IPS-20b (cell line): ENCODE results near the gene FCRL2.

Source experiments
- H3K27ac ChIP-seq: one replicate; pipeline ENCODE4 v1.5.1; 2013; ENCODE audit warnings: low read length
- H3K27me3 ChIP-seq: 2 replicates; pipeline ENCODE4 v1.6.1; 2013; ENCODE audit warnings: mild to moderate bottlenecking, low read length, inconsistent platforms; ENCODE audit not compliant: insufficient read depth
- H3K36me3 ChIP-seq: 2 replicates; pipeline ENCODE4 v1.6.1; 2013; ENCODE audit warnings: low read depth, mild to moderate bottlenecking, inconsistent platforms, low read length, moderate library complexity; ENCODE audit not compliant: insufficient read depth
- H3K4me1 ChIP-seq: 2 replicates; pipeline ENCODE4 v1.6.1; 2013; ENCODE audit warnings: mild to moderate bottlenecking, control low read depth, inconsistent platforms, low read length, moderate library complexity; ENCODE audit not compliant: insufficient read depth
- H3K4me3 ChIP-seq: 2 replicates; pipeline ENCODE4 v1.5.1; 2013; ENCODE audit warnings: mild to moderate bottlenecking, low read length, inconsistent platforms
- H3K9ac ChIP-seq: 2 replicates; pipeline ENCODE4 v1.6.1; 2013; ENCODE audit warnings: low read depth, mild to moderate bottlenecking, inconsistent platforms, low read length, moderate library complexity
- H3K9me3 ChIP-seq: 2 replicates; pipeline ENCODE4 v1.6.1; 2013; ENCODE audit warnings: mild to moderate bottlenecking, low read depth, low read length, inconsistent platforms; ENCODE audit not compliant: insufficient read depth

The FCRL2 gene

GRCh38 chr1:157781048-157781447 lies 4.1 kb upstream of the FCRL2 start:
- Histone ChIP-seq H3K4me3 (no peak overlapping the region), H3K27ac (no peak overlapping the region), H3K9me3 (no peaks in the 10 kb centered on the region), H3K36me3 (no peaks in the 10 kb centered on the region), H3K4me1 (no peaks in the 10 kb centered on the region; the same call in 1 of the 2 replicates), H3K27me3 (no peaks in the 10 kb centered on the region), H3K9ac (no peak overlapping the region)

- H3K4me1 ChIP-seq = no peaks in the 10 kb centered on the region; the same call in 1 of the 2 replicates
- H3K9ac ChIP-seq = no peak overlapping the region
Observed at GRCh38 chr1:157775101-157775870, 1.6 kb downstream of the FCRL2 start.

GRCh38 chr1:157774412-157774811 lies 2.5 kb downstream of the FCRL2 start:
- H3K9ac ChIP-seq = no peak overlapping the region
- H3K27ac ChIP-seq = no peak overlapping the region
- no peak overlapping the region for H3K4me3 ChIP-seq
- H3K27me3 ChIP-seq = no peaks in the 10 kb centered on the region
- no peaks in the 10 kb centered on the region for H3K36me3 ChIP-seq
- no peaks in the 10 kb centered on the region for H3K4me1 ChIP-seq
- H3K9me3 ChIP-seq = no peaks in the 10 kb centered on the region

More at GRCh38 chr1:157775101-157775870, 1.6 kb downstream of the FCRL2 start:
- Histone ChIP-seq H3K27ac (no peak overlapping the region), H3K4me3 (no peak overlapping the region), H3K27me3 (no peaks in the 10 kb centered on the region), H3K36me3 (no peaks in the 10 kb centered on the region), H3K9me3 (no peaks in the 10 kb centered on the region)

- Histone ChIP-seq H3K27me3 (no peaks in the 10 kb centered on the region), H3K27ac (no peak overlapping the region), H3K9me3 (no peaks in the 10 kb centered on the region), H3K4me1 (no peaks in the 10 kb centered on the region), H3K36me3 (no peaks in the 10 kb centered on the region), H3K4me3 (no peak overlapping the region), H3K9ac (no peak overlapping the region)
Observed at GRCh38 chr1:157773493-157774350, 3.2 kb downstream of the FCRL2 start.

- no peak overlapping the region for H3K27ac ChIP-seq
- no peaks in the 10 kb centered on the region for H3K9me3 ChIP-seq
- H3K4me3 ChIP-seq = no peak overlapping the region
- no peaks in the 10 kb centered on the region for H3K4me1 ChIP-seq
- no peaks in the 10 kb centered on the region for H3K36me3 ChIP-seq
- no peak overlapping the region for H3K9ac ChIP-seq
- no peaks in the 10 kb centered on the region for H3K27me3 ChIP-seq
Observed at GRCh38 chr1:157771661-157772425, 5.1 kb downstream of the FCRL2 start.

GRCh38 chr1:157770442-157771043 lies 6.4 kb downstream of the FCRL2 start:
- Histone ChIP-seq H3K27ac (no peak overlapping the region), H3K9ac (no peak overlapping the region), H3K4me1 (no peaks in the 10 kb centered on the region), H3K9me3 (no peaks in the 10 kb centered on the region), H3K27me3 (no peaks in the 10 kb centered on the region), H3K36me3 (no peaks in the 10 kb centered on the region), H3K4me3 (no peak overlapping the region)

- Histone ChIP-seq H3K27ac (no peak overlapping the region), H3K36me3 (no peaks in the 10 kb centered on the region), H3K9ac (no peak overlapping the region), H3K4me1 (no peaks in the 10 kb centered on the region), H3K4me3 (no peak overlapping the region), H3K9me3 (no peaks in the 10 kb centered on the region), H3K27me3 (no peaks in the 10 kb centered on the region)
Observed at GRCh38 chr1:157766792-157767191, 10.1 kb downstream of the FCRL2 start.

GRCh38 chr1:157758018-157758417 lies 18.9 kb downstream of the FCRL2 start:
- H3K27ac ChIP-seq = no peak overlapping the region
- peaks cover 7% of the 10 kb centered on the region; the same call in 1 of the 2 replicates for H3K9me3 ChIP-seq
- H3K4me1 ChIP-seq = 0 out of 2 replicates have a peak, but pooled peaks cover 3% of the 10 kb centered on the region
- no peaks in the 10 kb centered on the region for H3K36me3 ChIP-seq
- H3K27me3 ChIP-seq = no peaks in the 10 kb centered on the region
- H3K9ac ChIP-seq = no peak overlapping the region
- H3K4me3 ChIP-seq = no peak overlapping the region

GRCh38 chr1:157753611-157754010 lies 23.3 kb downstream of the FCRL2 start:
- Histone ChIP-seq H3K9ac (no peak overlapping the region), H3K9me3 (no peaks in the 10 kb centered on the region), H3K36me3 (no peaks in the 10 kb centered on the region), H3K4me3 (no peak overlapping the region), H3K27me3 (no peaks in the 10 kb centered on the region), H3K4me1 (0 out of 2 replicates have a peak, but pooled peaks cover 3% of the 10 kb centered on the region), H3K27ac (no peak overlapping the region)

GRCh38 chr1:157751283-157751682 lies 25.6 kb downstream of the FCRL2 start:
- Histone ChIP-seq H3K9me3 (no peaks in the 10 kb centered on the region), H3K27me3 (no peaks in the 10 kb centered on the region), H3K36me3 (no peaks in the 10 kb centered on the region), H3K9ac (no peak overlapping the region), H3K27ac (no peak overlapping the region), H3K4me3 (no peak overlapping the region), H3K4me1 (peaks cover 10% of the 10 kb centered on the region; the same call in 1 of the 2 replicates)

GRCh38 chr1:157748262-157748817 lies 28.6 kb downstream of the FCRL2 start:
- Histone ChIP-seq H3K9me3 (no peaks in the 10 kb centered on the region), H3K4me1 (peaks cover 8% of the 10 kb centered on the region; the same call in 1 of the 2 replicates), H3K4me3 (no peak overlapping the region), H3K27ac (no peak overlapping the region), H3K27me3 (no peaks in the 10 kb centered on the region), H3K9ac (no peak overlapping the region), H3K36me3 (no peaks in the 10 kb centered on the region)
